HG02970 (cell line): ENCODE data around the gene KRTAP4-9.
"Not testable (repeated sequence)": the region's sequence is repeated elsewhere in the genome, so short reads cannot be mapped to it uniquely, and the experiment has no call there.

Experiments used
- ATAC-seq: cut with Tn5 transposase; IDR thresholded peaks from one replicate; pipeline ENCODE4 v1.9.1; 2021; ENCODE audit warnings: mild to moderate bottlenecking, moderate library complexity, moderate number of reproducible peaks; ENCODE audit not compliant: unreplicated experiment, low FRiP score

KRTAP4-9 gene

GRCh38 chr17:41088760-41089352 is 16.3 kb upstream of the KRTAP4-9 start:
- not testable (repeated sequence) for ATAC-seq

GRCh38 chr17:41096055-41096454 is 9.1 kb upstream of the KRTAP4-9 start:
- no peak for ATAC-seq

GRCh38 chr17:41098042-41098441 is 7.1 kb upstream of the KRTAP4-9 start, which contains the start of gene KRTAP4-8:
TSS of gene KRTAP4-8 (minus strand) at chr17:41098142. CDS start at chr17:41098084, 58 bp downstream.
- no peak for ATAC-seq

- no peak for ATAC-seq
Measured at GRCh38 chr17:41098481-41098880, 6.7 kb upstream of the KRTAP4-9 start.

- not testable (repeated sequence) for ATAC-seq
Measured at GRCh38 chr17:41099682-41100480, 5.3 kb upstream of the KRTAP4-9 start.

- no peak for ATAC-seq
Measured at GRCh38 chr17:41101586-41102259, 3.5 kb upstream of the KRTAP4-9 start, which contains the start of gene KRTAP4-16. TSS of gene KRTAP4-16 (minus strand) at chr17:41102209. CDS start at chr17:41102209, 0 bp downstream.

GRCh38 chr17:41103896-41104295 is 1.3 kb upstream of the KRTAP4-9 start:
- no peak for ATAC-seq

- not testable (repeated sequence) for ATAC-seq
Measured at GRCh38 chr17:41104386-41105038, 677 bp upstream of the KRTAP4-9 start.

- ATAC-seq, result no peak
Measured at GRCh38 chr17:41107941-41108450, 2.8 kb downstream of the KRTAP4-9 start.

GRCh38 chr17:41108728-41109386 is 3.7 kb downstream of the KRTAP4-9 start:
- not testable (repeated sequence) for ATAC-seq

- no peak for ATAC-seq
Measured at GRCh38 chr17:41111151-41111885, 6.1 kb downstream of the KRTAP4-9 start.

- ATAC-seq, result no peak
Measured at GRCh38 chr17:41116297-41116696, 11.1 kb downstream of the KRTAP4-9 start.

GRCh38 chr17:41117846-41118386 is 12.7 kb downstream of the KRTAP4-9 start, which contains the start of gene KRTAP4-11:
TSS of gene KRTAP4-11 (minus strand) at chr17:41118373. CDS start at chr17:41118315, 58 bp downstream.
- ATAC-seq, result not testable (repeated sequence)

GRCh38 chr17:41118721-41119120 is 13.5 kb downstream of the KRTAP4-9 start:
- ATAC-seq, result no peak

- ATAC-seq, result not testable (repeated sequence)
Measured at GRCh38 chr17:41119696-41120690, 14.8 kb downstream of the KRTAP4-9 start.

- ATAC-seq, result no peak
Measured at GRCh38 chr17:41121742-41122141, 16.6 kb downstream of the KRTAP4-9 start.

GRCh38 chr17:41123292-41123990 is 18.3 kb downstream of the KRTAP4-9 start:
- ATAC-seq, result not testable (repeated sequence)
